CD4-positive, alpha-beta T cell (primary cell): ENCODE measurements around the gene ADGRL3. TPM values are rescaled to one million over a fixed set of nuclear protein-coding genes. Genes with fewer than 3 reads are reported as not detected.

Experiments used
- ATAC-seq: fragments of 200-7000 bp; cut with Tn5 transposase; one replicate; pipeline ENCODE4 v1.10.0; 2022; ENCODE audit warnings: mild to moderate bottlenecking; ENCODE audit not compliant: poor library complexity
- CTCF ChIA-PET: fragments of 350-600 bp; sonication (Branson Sonifier 250); formaldehyde crosslinking; loops from one replicate; lab custom pipeline; 2021; ENCODE audit warnings: antibody characterized with exemption, inconsistent platforms; lab: Charles Lee
- POLR2A ChIA-PET: fragments of 350-600 bp; sonication (Branson Sonifier 250); formaldehyde crosslinking; loops from one replicate; lab custom pipeline; 2021; ENCODE audit warnings: antibody characterized with exemption, inconsistent platforms; lab: Charles Lee
- DNase-seq, 14 experiments: peaks; one replicate each; pipeline ENCODE4 v3.0.0-alpha.2; 2013 to 2020; ENCODE audit warnings: mixed read lengths in 2 of 14
- H3K27ac ChIP-seq, 2 donors: one replicate each; pipeline versions ENCODE4 v1.5.1 to v1.7.0; 2013; ENCODE audit warnings: low read length in 2 of 2, low read depth in 1 of 2, mild to moderate bottlenecking in 1 of 2
- H3K27me3 ChIP-seq, 2 experiments: 1 replicate in 1 of 2; 2 replicates in 1 of 2; pipeline versions ENCODE4 v1.6.1 to v1.7.0; 2013; ENCODE audit warnings: low read length in 2 of 2, control low read depth in 1 of 2, mild to moderate bottlenecking in 1 of 2, moderate library complexity in 1 of 2; ENCODE audit not compliant: insufficient read depth in 2 of 2, control insufficient read depth in 1 of 2
- H3K36me3 ChIP-seq: one replicate; pipeline ENCODE4 v1.6.1; 2013; ENCODE audit warnings: low read length, control low read depth; ENCODE audit not compliant: insufficient read depth
- H3K4me1 ChIP-seq: one replicate; pipeline ENCODE4 v1.6.1; 2013; ENCODE audit warnings: low read length, control low read depth; ENCODE audit not compliant: insufficient read depth
- H3K4me3 ChIP-seq: one replicate; pipeline ENCODE4 v1.5.1; 2013; ENCODE audit warnings: mild to moderate bottlenecking, low read length, moderate library complexity
- H3K9me3 ChIP-seq, 2 experiments: 1 replicate in 1 of 2; 2 replicates in 1 of 2; pipeline versions ENCODE4 v1.6.1 to v1.7.0; 2013; ENCODE audit warnings: low read length in 2 of 2, mild to moderate bottlenecking in 2 of 2, control low read depth in 1 of 2, moderate library complexity in 1 of 2; ENCODE audit not compliant: control insufficient read depth in 1 of 2, insufficient read depth in 1 of 2
- H3K27ac Mint-ChIP-seq: one replicate; pipeline ENCODE4 v1.8.0; 2020; ENCODE audit warnings: mixed read lengths
- H3K27me3 Mint-ChIP-seq: one replicate; pipeline ENCODE4 v1.8.0; 2021; ENCODE audit warnings: mixed read lengths
- H3K36me3 Mint-ChIP-seq: one replicate; pipeline ENCODE4 v1.8.0; 2021; ENCODE audit warnings: low read depth, mixed read lengths
- H3K4me1 Mint-ChIP-seq: one replicate; pipeline ENCODE4 v1.8.0; 2021; ENCODE audit warnings: low read depth, mixed read lengths
- H3K4me3 Mint-ChIP-seq: one replicate; pipeline ENCODE4 v1.8.0; 2020; ENCODE audit warnings: mild to moderate bottlenecking, mixed read lengths
- H3K9me3 Mint-ChIP-seq: one replicate; pipeline ENCODE4 v1.8.0; 2020; ENCODE audit warnings: mixed read lengths
- intact Hi-C, 2 experiments: fragments of 100-400 bp; cut with DNase I in 1 of 2; cut with micrococcal nuclease in 1 of 2; formaldehyde crosslinking; loops; one replicate each; pipeline versions ENCODE4 v1.15.1 to v1.9.0; 2023 to 2025; cut with DNase I, micrococcal nuclease
- total RNA-seq, 174 experiments: library from RNA in 2 of 174; stranded (reverse) in 2 of 174; gene quantifications; one replicate each; pipeline ENCODE4 v1.2.3 and lab custom pipeline; 2021 to 2026
- TF ChIP-seq, protein P1 (sequence below): fragments of 200-600 bp; IDR thresholded peaks from one replicate; pipeline ENCODE4 v1.8.0; 2022; ENCODE audit warnings: antibody characterized with exemption, mild to moderate bottlenecking

The ADGRL3 gene
- total RNA-seq, 2 experiments from 2014 or later: not detected

DNA sequence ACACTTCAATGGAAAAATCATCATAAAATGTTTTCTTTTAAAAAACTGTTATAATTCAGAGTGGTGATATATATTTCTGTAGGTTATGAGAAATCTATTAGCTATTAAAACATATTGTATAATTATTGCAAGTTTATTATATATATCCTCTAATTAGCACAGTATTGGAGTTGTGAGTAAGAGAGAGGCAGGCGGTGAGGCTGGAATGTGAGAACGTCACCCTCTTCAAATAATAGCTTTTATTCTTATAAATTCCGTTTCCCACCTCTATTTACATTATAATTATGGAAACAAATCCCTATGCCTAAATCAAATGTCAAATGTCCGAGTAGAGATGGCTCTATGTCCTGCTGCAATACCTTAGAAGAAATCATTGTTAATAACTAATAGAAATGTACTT, 292.9 kb downstream of the ADGRL3 start:
- Histone ChIP-seq H3K27ac (no peak overlapping the region), H3K27me3 (no peaks in the 10 kb centered on the region), H3K36me3 (no peaks in the 10 kb centered on the region), H3K4me3 (no peak overlapping the region), H3K4me1 (no peaks in the 10 kb centered on the region), H3K9me3 (peaks cover 0 to 14% of the 10 kb centered on the region in 2 experiments)
- H3K9me3 Mint-ChIP-seq: peaks cover 9% of the 10 kb centered on the region
- no peaks in the 10 kb centered on the region for H3K36me3 Mint-ChIP-seq
- intact Hi-C loops: no loop called here
- TF ChIP-seq, protein P1, sequence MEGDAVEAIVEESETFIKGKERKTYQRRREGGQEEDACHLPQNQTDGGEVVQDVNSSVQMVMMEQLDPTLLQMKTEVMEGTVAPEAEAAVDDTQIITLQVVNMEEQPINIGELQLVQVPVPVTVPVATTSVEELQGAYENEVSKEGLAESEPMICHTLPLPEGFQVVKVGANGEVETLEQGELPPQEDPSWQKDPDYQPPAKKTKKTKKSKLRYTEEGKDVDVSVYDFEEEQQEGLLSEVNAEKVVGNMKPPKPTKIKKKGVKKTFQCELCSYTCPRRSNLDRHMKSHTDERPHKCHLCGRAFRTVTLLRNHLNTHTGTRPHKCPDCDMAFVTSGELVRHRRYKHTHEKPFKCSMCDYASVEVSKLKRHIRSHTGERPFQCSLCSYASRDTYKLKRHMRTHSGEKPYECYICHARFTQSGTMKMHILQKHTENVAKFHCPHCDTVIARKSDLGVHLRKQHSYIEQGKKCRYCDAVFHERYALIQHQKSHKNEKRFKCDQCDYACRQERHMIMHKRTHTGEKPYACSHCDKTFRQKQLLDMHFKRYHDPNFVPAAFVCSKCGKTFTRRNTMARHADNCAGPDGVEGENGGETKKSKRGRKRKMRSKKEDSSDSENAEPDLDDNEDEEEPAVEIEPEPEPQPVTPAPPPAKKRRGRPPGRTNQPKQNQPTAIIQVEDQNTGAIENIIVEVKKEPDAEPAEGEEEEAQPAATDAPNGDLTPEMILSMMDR: no peak
- POLR2A ChIA-PET: no interaction called here
- no peak overlapping the region for H3K4me3 Mint-ChIP-seq
- ATAC-seq: no peak
- H3K27ac Mint-ChIP-seq: no peak overlapping the region
- no peaks in the 10 kb centered on the region for H3K27me3 Mint-ChIP-seq
- H3K4me1 Mint-ChIP-seq: no peaks in the 10 kb centered on the region
- CTCF ChIA-PET: no interaction called here
- DNase-seq: no peak

GRCh38 chr4:61493470-61493869, 293.3 kb downstream of the ADGRL3 start:
- no peaks in the 10 kb centered on the region for H3K4me1 Mint-ChIP-seq
- no peak for DNase-seq
- H3K9me3 Mint-ChIP-seq: peaks cover 9% of the 10 kb centered on the region
- H3K9me3 ChIP-seq: peaks cover 0 to 14% of the 10 kb centered on the region in 2 experiments
- no peaks in the 10 kb centered on the region for H3K36me3 ChIP-seq
- H3K27me3 ChIP-seq: no peaks in the 10 kb centered on the region
- TF ChIP-seq, protein P1: no peak
- H3K36me3 Mint-ChIP-seq: no peaks in the 10 kb centered on the region
- H3K4me3 ChIP-seq: no peak overlapping the region
- intact Hi-C loops: no loop called here
- CTCF ChIA-PET: no interaction called here
- no peak overlapping the region for H3K27ac ChIP-seq
- no peak overlapping the region for H3K4me3 Mint-ChIP-seq
- POLR2A ChIA-PET: no interaction called here
- no peak overlapping the region for H3K27ac Mint-ChIP-seq
- no peak for ATAC-seq
- no peaks in the 10 kb centered on the region for H3K27me3 Mint-ChIP-seq
- no peaks in the 10 kb centered on the region for H3K4me1 ChIP-seq

DNA sequence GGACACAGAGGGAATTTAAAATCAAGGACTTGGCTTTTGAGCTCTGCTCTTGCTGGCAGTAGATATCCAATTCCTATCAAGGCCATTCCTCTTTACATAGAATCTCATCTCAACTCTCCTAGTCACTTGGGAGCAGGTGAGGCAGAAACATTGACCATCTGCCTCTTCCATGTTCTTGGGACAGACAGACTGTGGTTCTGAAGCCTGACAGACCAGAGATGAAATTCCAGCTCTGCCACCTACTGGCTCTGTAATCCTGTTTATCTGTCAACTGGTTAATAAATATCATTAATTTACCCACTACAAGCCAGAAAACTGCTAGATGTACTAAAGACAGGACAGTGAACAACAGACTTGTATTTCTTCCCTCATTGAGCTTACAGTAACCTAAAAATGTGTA, 300.8 kb downstream of the ADGRL3 start:
- Histone ChIP-seq H3K4me3 (no peak overlapping the region), H3K27me3 (no peaks in the 10 kb centered on the region), H3K27ac (no peak overlapping the region), H3K9me3 (peaks cover 0 to 12% of the 10 kb centered on the region in 2 experiments), H3K4me1 (no peaks in the 10 kb centered on the region), H3K36me3 (no peaks in the 10 kb centered on the region)
- H3K9me3 Mint-ChIP-seq: peaks cover 9% of the 10 kb centered on the region
- ATAC-seq: no peak
- H3K4me3 Mint-ChIP-seq: no peak overlapping the region
- ChIA-PET CTCF (no interaction called here), POLR2A (no interaction called here)
- H3K27ac Mint-ChIP-seq: no peak overlapping the region
- no peaks in the 10 kb centered on the region for H3K36me3 Mint-ChIP-seq
- H3K4me1 Mint-ChIP-seq: no peaks in the 10 kb centered on the region
- no peaks in the 10 kb centered on the region for H3K27me3 Mint-ChIP-seq
- intact Hi-C loops: no loop called here
- no peak for DNase-seq
- TF ChIP-seq, protein P1: no peak
